NCI-H1930 (cell line): ENCODE data around the gene TEK.
"Not testable (repeated sequence)": the region's sequence is repeated elsewhere in the genome, so short reads cannot be mapped to it uniquely, and the experiment has no call there.

Source experiments
- DNase-seq, 2 experiments: peaks; one replicate each; lab custom pipeline; 2025; lab: John Stamatoyannopoulos, UW

Gene TEK

GRCh38 chr9:27108981-27109541, at the start of gene TEK:
TSS of gene TEK (plus strand) at chr9:27109225. CDS start at chr9:27109591, 366 bp downstream.
- no peak for DNase-seq

DNA sequence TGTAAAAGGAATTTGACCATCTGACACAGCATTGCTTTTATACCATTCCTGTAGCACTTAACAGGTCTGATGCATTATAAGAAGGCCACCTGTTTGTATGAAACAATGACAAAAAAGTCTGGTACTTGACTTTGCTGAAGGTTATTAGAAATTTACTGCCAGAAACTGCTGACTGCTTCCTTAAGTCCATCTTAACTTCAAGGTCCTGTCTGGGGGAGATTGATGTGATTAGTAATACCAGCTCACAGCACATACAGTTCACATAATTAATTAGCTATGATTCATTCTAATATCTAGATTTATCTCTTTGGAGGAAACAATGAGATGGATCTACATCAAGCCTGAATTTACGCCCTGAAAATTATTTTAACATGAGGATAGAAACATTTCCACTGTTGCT, 49.6 kb upstream of the TEK start:
- no peak for DNase-seq

DNA sequence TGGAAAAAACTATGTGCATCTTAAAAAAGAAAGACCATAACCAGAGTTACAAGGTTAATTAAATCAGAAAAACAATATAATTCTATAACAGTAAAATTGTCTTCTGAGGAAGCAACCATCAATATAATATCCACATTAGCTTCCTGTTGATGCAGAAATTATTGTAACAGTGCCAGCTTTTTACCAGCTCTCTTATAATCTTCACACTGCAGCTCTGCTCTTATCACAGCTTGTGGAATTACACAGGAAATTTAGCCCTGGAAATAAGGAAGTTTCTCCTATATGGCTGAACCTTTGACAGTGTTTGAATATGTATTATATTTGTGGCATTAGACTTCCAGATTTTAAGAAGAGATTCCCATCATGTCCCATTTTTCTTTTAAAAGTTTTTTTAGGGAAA, 49.1 kb upstream of the TEK start:
- DNase-seq: no peak

GRCh38 chr9:27065288-27065687, 43.7 kb upstream of the TEK start:
- DNase-seq: no peak

DNA sequence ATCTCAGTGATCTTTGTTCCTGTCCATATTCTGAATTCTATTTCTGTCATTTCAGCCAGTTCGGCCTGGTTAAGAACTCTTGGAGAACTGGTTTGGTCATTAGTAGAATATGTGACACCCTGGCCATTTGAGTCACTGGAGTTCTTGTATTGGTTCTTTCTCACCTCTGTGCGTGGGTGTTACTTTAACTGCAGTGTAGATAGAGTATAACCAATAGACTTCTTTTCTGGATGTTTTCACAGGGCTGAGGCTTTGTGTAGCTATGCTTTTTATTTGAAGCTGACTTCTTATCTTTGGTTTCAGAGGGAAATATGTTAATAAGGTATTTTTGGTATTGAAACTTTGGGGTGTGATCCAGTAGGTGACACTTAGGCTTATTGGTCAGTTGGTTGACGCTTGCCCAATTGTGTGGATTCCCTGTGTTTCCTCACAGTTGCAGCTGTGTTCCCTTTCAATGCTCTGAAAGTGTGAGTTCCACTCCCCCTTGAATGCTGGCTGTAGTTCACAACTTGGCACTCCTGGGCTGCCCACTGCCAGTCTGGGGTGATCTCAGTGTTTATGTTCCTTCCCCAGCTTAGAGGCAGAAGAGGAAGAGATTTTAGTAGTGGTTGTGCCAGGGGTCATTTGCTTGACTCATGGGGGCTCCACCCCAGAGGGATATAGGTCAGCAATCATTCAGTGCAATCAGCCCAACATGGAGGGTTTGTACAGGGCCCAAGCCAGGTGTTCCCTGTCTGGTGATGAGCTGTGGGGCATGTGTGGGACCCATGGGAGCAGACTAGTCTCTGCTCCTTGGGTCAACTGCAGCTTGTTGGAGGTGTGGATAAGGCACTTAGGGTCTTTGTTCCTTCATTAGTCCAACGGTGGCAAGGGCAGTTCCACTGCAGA, 34.9 kb upstream of the TEK start:
- DNase-seq: no peak

GRCh38 chr9:27078685-27079084, 30.3 kb upstream of the TEK start:
- DNase-seq: no peak

- no peak for DNase-seq
These were observed 23.6 kb upstream of the TEK start for GRCh38 chr9:27085456-27085855.

- no peak for DNase-seq
These were observed 22.0 kb upstream of the TEK start for GRCh38 chr9:27086818-27087680.

DNA sequence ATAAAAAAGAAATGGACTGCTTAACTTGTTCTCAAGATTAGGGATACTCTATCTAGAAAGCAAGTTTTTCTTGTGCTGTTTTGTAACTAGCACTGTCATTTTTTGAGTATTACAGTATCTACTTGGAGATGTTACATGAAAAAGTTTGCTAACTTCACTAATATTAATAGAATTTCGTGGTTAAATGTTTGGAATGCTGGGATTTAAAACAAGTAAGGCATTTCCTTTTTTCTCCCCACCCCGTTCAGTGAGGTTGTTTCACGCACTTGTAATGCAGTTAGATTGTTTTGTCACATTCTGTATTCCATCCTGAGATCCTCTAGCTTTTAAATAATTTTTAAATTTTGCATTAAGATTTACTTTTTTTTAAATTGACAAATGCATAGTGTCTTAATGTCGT, 20.0 kb upstream of the TEK start:
- no peak for DNase-seq

DNA sequence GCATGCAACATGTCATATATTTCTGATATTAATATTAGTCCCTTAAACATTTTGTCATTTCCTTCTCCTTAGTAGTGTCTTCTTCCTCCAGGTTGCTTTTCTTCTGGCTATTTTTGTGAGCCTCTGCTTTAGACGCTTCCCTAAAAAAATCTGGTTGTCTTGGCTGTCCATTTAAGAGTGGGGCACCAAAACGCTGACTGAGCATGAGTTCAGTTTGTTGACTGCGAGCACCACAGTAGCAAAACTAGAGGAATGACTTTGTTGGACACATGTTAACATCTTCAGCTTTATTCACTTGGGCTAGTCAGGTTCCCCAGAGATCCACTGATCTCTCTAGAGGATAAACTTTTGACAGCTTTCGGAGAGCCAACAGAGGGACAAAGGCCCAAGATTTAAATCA, 19.3 kb upstream of the TEK start:
- no peak for DNase-seq

GRCh38 chr9:27090231-27090630, 18.8 kb upstream of the TEK start:
- DNase-seq: no peak

GRCh38 chr9:27090711-27091110, 18.3 kb upstream of the TEK start:
- no peak for DNase-seq

- not testable (repeated sequence) for DNase-seq
These were observed 16.5 kb upstream of the TEK start for GRCh38 chr9:27092496-27092895.

DNA sequence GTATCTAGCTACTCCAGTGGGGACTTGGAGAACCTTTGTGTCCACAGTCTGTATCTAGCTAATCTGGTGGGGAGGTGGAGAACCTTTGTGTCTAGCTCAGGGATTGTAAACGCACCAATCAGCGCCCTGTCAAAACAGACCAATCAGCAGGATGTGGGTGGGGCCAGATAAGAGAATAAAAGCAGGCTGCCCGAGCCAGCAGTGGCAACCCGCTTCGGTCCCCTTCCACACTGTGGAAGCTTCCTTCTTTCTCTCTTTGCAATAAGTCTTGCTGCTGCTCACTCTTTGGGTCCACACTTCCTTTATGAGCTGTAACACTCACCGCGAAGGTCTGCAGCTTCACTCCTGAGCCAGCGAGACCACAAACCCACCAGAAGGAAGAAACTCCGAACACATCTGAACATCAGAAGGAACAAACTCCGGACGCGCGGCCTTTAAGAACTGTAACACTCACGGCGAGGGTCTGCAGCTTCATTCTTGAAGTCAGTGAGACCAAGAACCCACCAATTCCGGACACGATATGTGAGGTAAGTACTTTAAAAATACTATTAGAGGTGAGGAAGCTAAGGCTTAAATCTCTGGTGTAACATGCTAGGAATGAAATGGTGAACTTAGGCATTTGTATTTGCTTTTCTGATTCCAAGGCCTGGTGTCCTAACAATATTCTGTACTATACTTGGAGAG, 15.5 kb upstream of the TEK start:
- not testable (repeated sequence) for DNase-seq

- no peak for DNase-seq
These were observed 14.3 kb upstream of the TEK start for GRCh38 chr9:27094640-27095298.

GRCh38 chr9:27107241-27107640, 1.8 kb upstream of the TEK start:
- no peak for DNase-seq

DNA sequence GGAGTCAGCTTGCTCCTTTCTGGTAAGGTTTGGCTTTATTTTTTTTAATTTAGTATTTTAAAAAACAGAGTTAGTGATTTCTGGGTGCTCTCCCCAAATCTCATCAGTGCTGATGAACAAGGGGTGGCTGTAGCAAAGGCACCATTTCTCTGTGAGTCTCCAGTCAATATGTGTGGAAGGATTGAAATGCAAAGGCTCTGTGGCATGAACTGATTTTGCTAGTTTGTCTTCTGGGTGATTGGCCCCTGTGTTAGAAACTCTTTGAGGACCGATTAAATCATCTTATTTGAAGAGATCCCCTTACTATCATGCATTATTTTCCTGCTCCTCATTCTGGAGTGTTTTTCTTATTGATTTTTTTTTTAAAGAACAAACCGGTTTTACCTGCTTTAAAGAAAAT, 596 bp downstream of the TEK start:
- no peak for DNase-seq

GRCh38 chr9:27110181-27110580, 1.2 kb downstream of the TEK start:
- no peak for DNase-seq

DNA sequence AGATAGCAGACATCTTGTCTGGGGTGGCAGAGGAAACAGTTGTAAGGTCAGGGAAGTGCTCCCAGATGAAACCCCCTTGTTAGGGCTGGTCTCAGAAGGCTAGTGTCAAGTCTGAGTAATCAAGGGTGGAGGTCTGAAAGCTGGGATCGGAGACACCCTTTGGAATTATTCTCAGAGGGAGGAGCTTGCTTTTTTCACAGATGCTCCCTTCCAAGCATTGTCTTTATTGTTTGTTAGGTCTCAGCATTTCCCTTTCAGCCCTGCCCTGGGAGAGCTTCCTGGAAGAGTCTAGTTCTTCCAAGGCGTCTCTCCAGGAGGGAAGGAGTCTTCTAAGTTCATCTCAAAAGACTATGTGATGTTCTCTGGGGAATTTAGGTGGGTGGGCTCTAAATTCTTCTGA, 3.2 kb downstream of the TEK start:
- no peak for DNase-seq

- no peak for DNase-seq
These were observed 8.6 kb downstream of the TEK start for GRCh38 chr9:27117489-27118135.

- DNase-seq: no peak
These were observed 9.9 kb downstream of the TEK start for GRCh38 chr9:27118916-27119315.
